IMR-90 (cell line): ENCODE results near the gene RSAD1. TPM values are rescaled to one million over a fixed set of nuclear protein-coding genes. Genes with fewer than 3 reads are reported as not detected.

Source experiments
- ATAC-seq: fragments of 200-7000 bp; cut with Tn5 transposase; 2 replicates; pipeline ENCODE4 v1.9.1; 2020; ENCODE audit warnings: low read depth, mild to moderate bottlenecking, moderate library complexity
- BruUV-seq: library from RNA; stranded (reverse); fragments of 400-500 nt; replicated peaks from 2 replicates; lab custom pipeline; 2021; lab: Mats Ljungman, UMichigan
- CTCF ChIA-PET: fragments of 300-600 bp; formaldehyde crosslinking; extraction: SDS; loops from one replicate; lab custom pipeline; 2021; ENCODE audit warnings: antibody characterized with exemption; lab: Yijun Ruan, JAX
- POLR2A ChIA-PET: fragments of 300-600 bp; sonication (Branson Sonifier 250); formaldehyde crosslinking; loops from one replicate; lab custom pipeline; 2022; ENCODE audit warnings: antibody characterized with exemption; ENCODE audit not compliant: unreplicated experiment; lab: Charles Lee
- DNase-seq: peaks from one replicate; pipeline ENCODE4 v3.0.0; 2013
- H2AFZ ChIP-seq: replicated peaks from 2 replicates; pipeline ENCODE3; 2013; ENCODE audit warnings: low read length, mild to moderate bottlenecking; ENCODE audit not compliant: poor library complexity
- H2AK5ac ChIP-seq: 2 replicates; pipeline ENCODE4 v1.6.1; 2013; ENCODE audit warnings: low read depth, low read length, inconsistent platforms
- H2AK9ac ChIP-seq: replicated peaks from 2 replicates; pipeline ENCODE3; 2013; ENCODE audit warnings: mild to moderate bottlenecking, low read depth, low read length, moderate library complexity; ENCODE audit not compliant: poor library complexity
- H2BK120ac ChIP-seq: 2 replicates; pipeline ENCODE4 v1.6.1; 2013; ENCODE audit warnings: low read depth, low read length, inconsistent platforms
- H2BK15ac ChIP-seq: 3 replicates; pipeline ENCODE4 v1.6.1; 2013; ENCODE audit warnings: low read depth, low read length, inconsistent platforms
- H2BK20ac ChIP-seq: 2 replicates; pipeline ENCODE4 v1.6.1; 2013; ENCODE audit warnings: low read depth, mild to moderate bottlenecking, inconsistent platforms, low read length, moderate library complexity
- H2BK5ac ChIP-seq: 2 replicates; pipeline ENCODE4 v1.6.1; 2013; ENCODE audit warnings: mild to moderate bottlenecking, low read depth, low read length, inconsistent platforms; ENCODE audit not compliant: poor library complexity, severe bottlenecking
- H3K14ac ChIP-seq: replicated peaks from 2 replicates; pipeline ENCODE4 v1.6.1; 2013; ENCODE audit warnings: low read depth, low read length, inconsistent platforms
- H3K18ac ChIP-seq: 2 replicates; pipeline ENCODE4 v1.6.1; 2013; ENCODE audit warnings: low read depth, low read length, control low read depth
- H3K23ac ChIP-seq: 2 replicates; pipeline ENCODE4 v1.6.1; 2013; ENCODE audit warnings: low read depth, low read length, inconsistent platforms
- H3K27ac ChIP-seq: 2 replicates; pipeline ENCODE4 v1.5.1; 2013; ENCODE audit warnings: mild to moderate bottlenecking, control low read depth, low read length; ENCODE audit not compliant: insufficient read depth
- H3K27me3 ChIP-seq: 2 replicates; pipeline ENCODE4 v1.6.1; 2013; ENCODE audit warnings: low read length; ENCODE audit not compliant: control insufficient read depth, insufficient read depth
- H3K36me3 ChIP-seq: 2 replicates; pipeline ENCODE4 v1.6.1; 2013; ENCODE audit warnings: low read length, mixed read lengths; ENCODE audit not compliant: control insufficient read depth, insufficient read depth
- H3K4ac ChIP-seq: 2 replicates; pipeline ENCODE4 v1.6.1; 2013; ENCODE audit warnings: low read depth, low read length, inconsistent platforms
- H3K4me1 ChIP-seq: 2 replicates; pipeline ENCODE4 v1.6.1; 2013; ENCODE audit warnings: low read length, mixed read lengths; ENCODE audit not compliant: control insufficient read depth, insufficient read depth
- H3K4me2 ChIP-seq: 2 replicates; pipeline ENCODE4 v1.6.1; 2013; ENCODE audit warnings: low read depth, mild to moderate bottlenecking, control low read depth, low read length, moderate library complexity
- H3K4me3 ChIP-seq: 2 replicates; pipeline ENCODE4 v1.5.1; 2013; ENCODE audit warnings: low read depth, mild to moderate bottlenecking, control low read depth, low read length, moderate library complexity; ENCODE audit not compliant: insufficient read depth
- H3K56ac ChIP-seq: 2 replicates; pipeline ENCODE4 v1.6.1; 2013; ENCODE audit warnings: low read length, inconsistent platforms; ENCODE audit not compliant: insufficient read depth; ENCODE audit errors: extremely low read depth
- H3K79me1 ChIP-seq, 2 experiments: 2 replicates each; pipeline ENCODE4 v1.6.1; 2013; ENCODE audit warnings: low read length in 2 of 2, inconsistent platforms in 1 of 2, low read depth in 1 of 2
- H3K9ac ChIP-seq: 2 replicates; pipeline ENCODE4 v1.6.1; 2013; ENCODE audit warnings: low read depth, low read length, control low read depth
- H3K9me1 ChIP-seq: 2 replicates; pipeline ENCODE4 v1.6.1; 2013; ENCODE audit warnings: low read length, inconsistent platforms; ENCODE audit not compliant: insufficient read depth
- H3K9me3 ChIP-seq: 2 replicates; pipeline ENCODE4 v1.6.1; 2013; ENCODE audit warnings: low read length; ENCODE audit not compliant: control insufficient read depth, insufficient read depth
- H4K20me1 ChIP-seq: 2 replicates; pipeline ENCODE4 v1.6.1; 2013; ENCODE audit warnings: low read length, inconsistent platforms; ENCODE audit not compliant: insufficient read depth
- H4K5ac ChIP-seq: 2 replicates; pipeline ENCODE4 v1.6.1; 2013; ENCODE audit warnings: mild to moderate bottlenecking, low read depth, low read length, control low read depth
- H4K8ac ChIP-seq, 2 experiments: 2 replicates each; pipeline ENCODE4 v1.6.1; 2013; ENCODE audit warnings: low read depth in 2 of 2, low read length in 2 of 2, control low read depth in 1 of 2, inconsistent platforms in 1 of 2
- H4K91ac ChIP-seq: 2 replicates; pipeline ENCODE4 v1.6.1; 2013; ENCODE audit warnings: low read depth, low read length, inconsistent platforms; ENCODE audit not compliant: insufficient read depth
- CHD1 ChIP-seq: IDR thresholded peaks from 2 replicates; pipeline ENCODE4 v1.6.1; 2012; ENCODE audit warnings: low read depth, low read length, improper control_type of control experiment
- FOS ChIP-seq: fragments of 150-350 bp; IDR thresholded peaks from 2 replicates; pipeline ENCODE4 v1.6.1; 2016; ENCODE audit warnings: low read depth, low read length
- MAZ ChIP-seq: IDR thresholded peaks from 2 replicates; pipeline ENCODE4 v1.6.1; 2012; ENCODE audit warnings: low read depth, mild to moderate bottlenecking, low read length, improper control_type of control experiment, moderate library complexity, borderline replicate concordance
- MXI1 ChIP-seq: IDR thresholded peaks from 2 replicates; pipeline ENCODE4 v1.6.1; 2012; ENCODE audit warnings: low read depth, mild to moderate bottlenecking, low read length, moderate library complexity, borderline replicate concordance
- NFE2L2 ChIP-seq: fragments of 150-350 bp; IDR thresholded peaks from 2 replicates; pipeline ENCODE4 v1.6.1; 2016; ENCODE audit warnings: low read depth, mild to moderate bottlenecking, low read length
- POLR2A ChIP-seq: IDR thresholded peaks from 2 replicates; pipeline ENCODE4 v1.6.1; 2012; ENCODE audit warnings: mild to moderate bottlenecking, low read depth, low read length
- SMC3 ChIP-seq: fragments of 150-350 bp; IDR thresholded peaks from 2 replicates; pipeline ENCODE4 v1.6.1; 2016; ENCODE audit warnings: low read depth, mild to moderate bottlenecking, antibody characterized with exemption, low read length, moderate library complexity
- WGBS, 2 experiments: methylation state at CpG; one replicate each; pipeline versions ENCODE4 v1.1.5 to v1.1.7; 2013; ENCODE audit warnings: missing lambda C conversion rate in 2 of 2; ENCODE audit not compliant: insufficient read length in 1 of 2; ENCODE audit errors: extremely low coverage in 2 of 2; 5-methylcytosine and 5-hydroxymethylcytosine counted together
- dilution Hi-C: fragments of 300-500 bp; cut with HindIII; formaldehyde crosslinking; loops from one replicate; pipeline ENCODE4 v1.14.3; 2018; ENCODE audit warnings: low sequenced_read_pairs; ENCODE audit not compliant: unreplicated experiment
- in situ Hi-C: fragments of 300-500 bp; cut with MboI; formaldehyde crosslinking; loops from 3 replicates; pipeline ENCODE4 v1.14.3; 2019; ENCODE audit warnings: low sequenced_read_pairs, inconsistent platforms, mixed read lengths
- intact Hi-C: fragments of 100-400 bp; cut with micrococcal nuclease; formaldehyde crosslinking; loops from 2 replicates; pipeline ENCODE4 v1.10.0; 2022
- polyA plus RNA-seq, 3 experiments: library from polyadenylated mRNA; depleted of rRNA; stranded (reverse); fragments of >200 nt; gene quantifications; 2 replicates each; pipeline ENCODE4 v1.2.3, GENCODE V29; 2012; ENCODE audit warnings: low replicate concordance in 1 of 3
- total RNA-seq: library from RNA; depleted of rRNA; stranded (reverse); fragments of >200 nt; gene quantifications from 2 replicates; pipeline ENCODE4 v1.2.3, GENCODE V29; 2012; rRNA removed
- TF ChIP-seq, protein P1 (sequence below): fragments of 150-350 bp; IDR thresholded peaks from 2 replicates; pipeline ENCODE4 v1.6.1; 2017; ENCODE audit warnings: mild to moderate bottlenecking, antibody characterized with exemption, low read length, low read depth

Gene RSAD1
- total and polyA plus RNA-seq, 2 of the 4 experiments (the other 2 are of a cell fraction), result 10.8 to 19.2 TPM

DNA sequence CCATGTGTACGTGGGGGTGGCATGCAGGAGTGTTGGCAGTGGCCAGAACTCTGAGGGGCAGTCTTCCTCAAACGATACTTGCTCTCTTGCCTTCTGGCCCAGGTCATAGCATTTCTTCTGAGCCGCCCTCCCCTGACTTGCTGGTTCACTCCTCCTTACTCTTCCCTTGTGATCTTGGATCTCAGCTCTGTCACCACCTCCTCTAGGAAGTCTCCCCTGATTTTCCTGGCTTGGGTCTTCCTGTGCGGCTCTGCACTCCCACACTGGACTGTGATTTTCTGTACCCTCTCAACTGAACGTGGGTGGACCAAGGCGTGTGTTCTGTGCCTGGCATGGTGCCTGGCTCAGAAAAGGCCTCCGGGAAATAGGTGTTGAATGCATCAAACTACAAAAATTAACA lies 56.7 kb downstream of the RSAD1 start:
- H3K9me1 ChIP-seq, result no peaks in the 10 kb centered on the region
- H3K27ac ChIP-seq, result no peak overlapping the region
- no peaks in the 10 kb centered on the region; the same call in 1 of the 2 replicates for H4K20me1 ChIP-seq
- H3K56ac ChIP-seq, result no peak overlapping the region
- H4K5ac ChIP-seq, result no peak overlapping the region
- no peak overlapping the region for H2AK5ac ChIP-seq
- no peak overlapping the region for H2BK5ac ChIP-seq
- H3K4me2 ChIP-seq, result no peak overlapping the region
- ATAC-seq (no peak), DNase-seq (no peak)
- TF ChIP-seq CHD1 (no peak), MXI1 (no peak), MAZ (no peak), POLR2A (no peak), NFE2L2 (no peak), FOS (no peak), SMC3 (no peak)
- TF ChIP-seq, protein P1, sequence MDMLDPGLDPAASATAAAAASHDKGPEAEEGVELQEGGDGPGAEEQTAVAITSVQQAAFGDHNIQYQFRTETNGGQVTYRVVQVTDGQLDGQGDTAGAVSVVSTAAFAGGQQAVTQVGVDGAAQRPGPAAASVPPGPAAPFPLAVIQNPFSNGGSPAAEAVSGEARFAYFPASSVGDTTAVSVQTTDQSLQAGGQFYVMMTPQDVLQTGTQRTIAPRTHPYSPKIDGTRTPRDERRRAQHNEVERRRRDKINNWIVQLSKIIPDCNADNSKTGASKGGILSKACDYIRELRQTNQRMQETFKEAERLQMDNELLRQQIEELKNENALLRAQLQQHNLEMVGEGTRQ, result no peak
- no TSS peak for BruUV-seq
- H3K23ac ChIP-seq, result no peak overlapping the region
- H3K18ac ChIP-seq, result no peak overlapping the region
- in situ Hi-C loops (no loop called here), intact Hi-C loops (no loop called here), dilution Hi-C loops (no loop called here)
- H2AFZ ChIP-seq, result no peak overlapping the region
- POLR2A ChIA-PET, result no interaction called here
- peaks cover 33% of the 10 kb centered on the region for H3K27me3 ChIP-seq
- no peaks in the 10 kb centered on the region for H3K9me3 ChIP-seq
- no peak overlapping the region for H2BK20ac ChIP-seq
- H3K36me3 ChIP-seq, result no peaks in the 10 kb centered on the region
- CTCF ChIA-PET, result no interaction called here
- H3K4me1 ChIP-seq, result peaks cover 11% of the 10 kb centered on the region; the same call in 1 of the 2 replicates
- H3K79me1 ChIP-seq, result no peaks in the 10 kb centered on the region
- WGBS, 2 experiments, result 100% methylated on average over 2 of the region's 7 CpGs; no CpG with 5 or more reads in 1 of the 2 experiments
- no peak overlapping the region for H2BK120ac ChIP-seq
- no peak overlapping the region for H4K8ac ChIP-seq
- no peak overlapping the region for H3K4me3 ChIP-seq
- no peak overlapping the region for H4K91ac ChIP-seq
- H3K4ac ChIP-seq, result no peak overlapping the region
- H2AK9ac ChIP-seq, result peak overlapping the region; percentile 55
- H2BK15ac ChIP-seq, result no peak overlapping the region
- H3K14ac ChIP-seq, result no peak overlapping the region
- no peak overlapping the region for H3K9ac ChIP-seq

Other genes with a start within 250 kb of the RSAD1 start
- gene TMEM92, start 204.4 kb upstream of the RSAD1 start, total RNA-seq, result 0.18 and 0.28 TPM in 2 replicates
- 0.86 and 1.7 TPM in 2 replicates for gene TMEM92, start 204.4 kb upstream of the RSAD1 start, polyA plus RNA-seq (2012; rRNA removed)
- 31.9 and 35.0 TPM in 2 replicates for gene XYLT2, start 132.7 kb upstream of the RSAD1 start, total RNA-seq
- gene XYLT2, start 132.7 kb upstream of the RSAD1 start, polyA plus RNA-seq (2012; rRNA removed), result 27.7 and 35.7 TPM in 2 replicates
- 152 and 202 TPM in 2 replicates for gene MRPL27, start 105.7 kb upstream of the RSAD1 start, total RNA-seq
- gene MRPL27, start 105.7 kb upstream of the RSAD1 start, polyA plus RNA-seq (2012; rRNA removed), result 156 and 176 TPM in 2 replicates
- 8.9 and 9.1 TPM in 2 replicates for gene EME1, start 105.6 kb upstream of the RSAD1 start, total RNA-seq
- gene EME1, start 105.6 kb upstream of the RSAD1 start, polyA plus RNA-seq (2012; rRNA removed), result 9.4 and 10.1 TPM in 2 replicates
- gene LRRC59, start 81.3 kb upstream of the RSAD1 start, total RNA-seq, result 233 and 241 TPM in 2 replicates
- gene LRRC59, start 81.3 kb upstream of the RSAD1 start, polyA plus RNA-seq (2012; rRNA removed), result 134 and 139 TPM in 2 replicates
- gene ACSF2, start 52.6 kb upstream of the RSAD1 start, total RNA-seq, result 15.0 and 18.5 TPM in 2 replicates
- gene ACSF2, start 52.6 kb upstream of the RSAD1 start, polyA plus RNA-seq (2012; rRNA removed), result 26.8 and 27.2 TPM in 2 replicates
- gene CHAD, start 10.0 kb upstream of the RSAD1 start, total RNA-seq, result not detected in 2 replicates
- gene CHAD, start 10.0 kb upstream of the RSAD1 start, polyA plus RNA-seq (2012; rRNA removed), result 0.03 TPM in 1 of 2 replicates, not detected in the other
- gene MYCBPAP, start 29.6 kb downstream of the RSAD1 start, total RNA-seq, result under 0.01 and 0.18 TPM in 2 replicates
- 0.17 and 0.30 TPM in 2 replicates for gene MYCBPAP, start 29.6 kb downstream of the RSAD1 start, polyA plus RNA-seq (2012; rRNA removed)
- not detected in 2 replicates for gene EPN3, start 53.9 kb downstream of the RSAD1 start, total RNA-seq
- gene EPN3, start 53.9 kb downstream of the RSAD1 start, polyA plus RNA-seq (2012; rRNA removed), result 0.09 TPM in 1 of 2 replicates, not detected in the other
- gene SPATA20, start 68.3 kb downstream of the RSAD1 start, total RNA-seq, result 15.6 and 17.0 TPM in 2 replicates
- 31.9 and 35.0 TPM in 2 replicates for gene SPATA20, start 68.3 kb downstream of the RSAD1 start, polyA plus RNA-seq (2012; rRNA removed)
- under 0.01 TPM in 1 of 2 replicates, not detected in the other for gene CACNA1G, start 81.9 kb downstream of the RSAD1 start, total RNA-seq
- 0.03 TPM in 2 replicates for gene CACNA1G, start 81.9 kb downstream of the RSAD1 start, polyA plus RNA-seq (2012; rRNA removed)
- 2.2 and 3.2 TPM in 2 replicates for gene ABCC3, start 156.0 kb downstream of the RSAD1 start, total RNA-seq
- gene ABCC3, start 156.0 kb downstream of the RSAD1 start, polyA plus RNA-seq (2012; rRNA removed), result 6.0 and 6.6 TPM in 2 replicates
- 35.8 and 38.9 TPM in 2 replicates for gene ANKRD40, start 229.1 kb downstream of the RSAD1 start, total RNA-seq
- gene ANKRD40, start 229.1 kb downstream of the RSAD1 start, polyA plus RNA-seq (2012; rRNA removed), result 23.4 and 23.5 TPM in 2 replicates
- 17.7 and 20.0 TPM in 2 replicates for gene LUC7L3, start 240.7 kb downstream of the RSAD1 start, total RNA-seq
- 44.7 and 47.5 TPM in 2 replicates for gene LUC7L3, start 240.7 kb downstream of the RSAD1 start, polyA plus RNA-seq (2012; rRNA removed)